ENCODE measurements around the gene SIVA1.

The SIVA1 gene

DNA sequence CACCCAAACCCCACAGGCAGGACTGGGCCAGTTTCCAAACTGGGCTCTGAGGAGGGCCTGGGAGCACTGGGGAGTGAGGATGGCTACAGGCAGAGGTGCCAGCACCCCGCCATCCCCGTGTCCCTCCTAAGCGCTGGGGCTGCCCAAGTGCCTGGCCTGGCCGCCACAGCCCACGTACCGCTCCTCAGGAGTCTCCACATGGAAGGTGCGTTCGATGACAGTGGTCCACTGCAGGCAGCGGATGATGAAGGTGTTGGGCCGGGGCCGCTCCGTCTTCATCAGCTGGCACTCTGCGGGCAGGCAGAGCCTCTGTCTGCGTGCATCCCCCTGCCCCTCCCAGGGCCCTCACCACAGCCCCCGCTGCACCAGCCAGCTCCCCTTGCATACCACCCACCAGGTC, 23.5 kb downstream of the SIVA1 start:
- no peak overlapping the region for H3K4me3 ChIP-seq (ENCODE audit: low read depth, low read length)
- TF ChIP-seq, protein P1, sequence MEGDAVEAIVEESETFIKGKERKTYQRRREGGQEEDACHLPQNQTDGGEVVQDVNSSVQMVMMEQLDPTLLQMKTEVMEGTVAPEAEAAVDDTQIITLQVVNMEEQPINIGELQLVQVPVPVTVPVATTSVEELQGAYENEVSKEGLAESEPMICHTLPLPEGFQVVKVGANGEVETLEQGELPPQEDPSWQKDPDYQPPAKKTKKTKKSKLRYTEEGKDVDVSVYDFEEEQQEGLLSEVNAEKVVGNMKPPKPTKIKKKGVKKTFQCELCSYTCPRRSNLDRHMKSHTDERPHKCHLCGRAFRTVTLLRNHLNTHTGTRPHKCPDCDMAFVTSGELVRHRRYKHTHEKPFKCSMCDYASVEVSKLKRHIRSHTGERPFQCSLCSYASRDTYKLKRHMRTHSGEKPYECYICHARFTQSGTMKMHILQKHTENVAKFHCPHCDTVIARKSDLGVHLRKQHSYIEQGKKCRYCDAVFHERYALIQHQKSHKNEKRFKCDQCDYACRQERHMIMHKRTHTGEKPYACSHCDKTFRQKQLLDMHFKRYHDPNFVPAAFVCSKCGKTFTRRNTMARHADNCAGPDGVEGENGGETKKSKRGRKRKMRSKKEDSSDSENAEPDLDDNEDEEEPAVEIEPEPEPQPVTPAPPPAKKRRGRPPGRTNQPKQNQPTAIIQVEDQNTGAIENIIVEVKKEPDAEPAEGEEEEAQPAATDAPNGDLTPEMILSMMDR (IDR thresholded peaks at IDR 0.05; ENCODE audit: low read depth, low read length), result no peak

DNA sequence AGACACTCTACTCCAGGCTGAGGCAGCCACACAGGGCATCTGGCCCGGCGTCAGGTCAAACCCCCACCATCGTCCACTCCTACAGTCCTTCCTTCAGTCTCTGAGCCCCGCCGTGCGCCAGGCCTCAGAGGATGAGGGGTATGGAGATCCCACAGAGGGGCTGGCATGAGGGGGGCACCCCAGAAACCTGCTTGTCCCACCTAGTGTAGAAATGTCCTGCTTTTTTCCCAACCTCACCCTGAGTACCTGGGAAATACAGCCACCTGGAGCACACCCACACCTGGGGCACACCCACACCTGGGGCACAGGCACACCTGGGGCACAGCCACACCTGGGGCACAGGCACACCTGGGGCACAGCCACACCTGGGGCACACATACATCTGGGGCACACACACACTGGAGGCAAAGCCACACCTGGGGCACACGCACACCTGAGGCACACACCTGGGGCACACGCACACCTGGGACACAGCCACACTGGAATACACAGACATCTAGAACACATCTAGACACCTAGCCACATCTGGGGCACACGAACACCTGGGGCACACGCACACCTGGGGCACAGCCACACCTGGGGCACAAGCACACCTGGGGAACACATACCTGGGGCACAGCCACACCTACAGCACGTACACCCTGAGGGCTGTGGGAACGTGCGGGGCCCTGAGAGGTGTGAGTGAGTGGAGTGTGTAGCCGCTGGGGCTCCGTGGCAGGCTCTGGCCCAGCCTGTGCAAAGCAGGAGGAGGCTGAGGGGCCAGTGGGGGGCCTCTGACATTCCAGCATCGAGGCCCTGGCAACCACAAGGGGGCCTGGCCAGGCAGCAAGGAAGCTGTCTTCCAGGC, 24.2 kb downstream of the SIVA1 start:
- no peak overlapping the region for H3K4me3 ChIP-seq (ENCODE audit: low read depth, low read length)
- TF ChIP-seq, protein P1 (IDR thresholded peaks at IDR 0.05; ENCODE audit: low read depth, low read length), result no peak

DNA sequence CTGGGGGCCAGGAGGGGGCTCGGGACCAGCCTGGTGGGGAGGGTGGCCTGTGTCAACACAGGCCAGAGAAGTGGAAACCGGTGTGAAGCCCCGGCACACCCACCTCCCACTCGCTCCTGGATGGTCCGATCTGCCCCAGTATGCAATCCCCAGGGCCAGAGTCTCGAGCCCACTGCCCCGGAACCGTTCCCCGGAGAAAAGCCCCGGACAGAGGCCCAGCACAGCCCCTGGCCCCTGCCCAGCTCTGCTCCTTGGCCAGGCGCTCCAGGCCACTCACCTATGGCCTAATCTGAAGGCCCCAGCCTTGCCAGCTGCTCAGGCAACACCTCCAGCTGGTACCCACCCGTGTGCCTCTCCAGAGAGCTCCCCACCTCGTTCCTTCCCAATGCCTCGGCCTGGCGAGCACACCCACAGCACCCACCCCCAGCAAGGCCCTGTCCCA, 24.9 kb downstream of the SIVA1 start:
- no peak overlapping the region for H3K4me3 ChIP-seq (ENCODE audit: low read depth, low read length)
- TF ChIP-seq, protein P1 (IDR thresholded peaks at IDR 0.05; ENCODE audit: low read depth, low read length), result no peak

DNA sequence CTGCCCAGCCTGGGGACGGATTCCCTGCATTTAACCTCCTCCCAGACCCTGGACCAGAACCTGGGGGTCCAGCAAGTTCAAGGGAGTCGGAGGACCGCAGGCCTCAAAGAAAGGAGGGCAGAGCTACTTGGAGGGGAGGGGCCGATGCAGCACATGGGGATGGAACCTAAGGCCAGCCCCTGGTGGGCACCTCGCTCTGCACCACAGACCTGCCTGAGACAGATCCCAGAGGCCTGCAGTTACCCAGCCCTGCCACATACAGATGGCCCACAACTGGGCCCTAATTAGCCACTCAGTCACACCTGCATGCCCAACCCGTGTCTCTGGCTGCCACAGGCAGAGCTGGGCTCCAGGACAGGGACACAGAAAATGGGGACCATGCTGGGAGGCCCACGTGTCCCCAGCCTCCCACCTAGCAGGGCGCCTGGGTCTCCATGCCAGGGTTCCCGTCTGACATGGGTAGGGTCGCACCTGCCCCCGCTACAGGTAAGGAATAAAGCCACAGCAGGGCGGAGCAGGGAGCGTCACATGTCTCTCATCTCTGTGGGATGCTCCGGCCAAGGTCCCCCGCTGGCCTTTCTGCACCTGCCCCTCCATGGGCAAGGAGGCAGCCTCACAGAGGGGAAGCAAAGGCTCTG, 25.9 kb downstream of the SIVA1 start:
- TF ChIP-seq, protein P1 (IDR thresholded peaks at IDR 0.05; ENCODE audit: low read depth, low read length), result no peak
- no peak overlapping the region for H3K4me3 ChIP-seq (ENCODE audit: low read depth, low read length)

DNA sequence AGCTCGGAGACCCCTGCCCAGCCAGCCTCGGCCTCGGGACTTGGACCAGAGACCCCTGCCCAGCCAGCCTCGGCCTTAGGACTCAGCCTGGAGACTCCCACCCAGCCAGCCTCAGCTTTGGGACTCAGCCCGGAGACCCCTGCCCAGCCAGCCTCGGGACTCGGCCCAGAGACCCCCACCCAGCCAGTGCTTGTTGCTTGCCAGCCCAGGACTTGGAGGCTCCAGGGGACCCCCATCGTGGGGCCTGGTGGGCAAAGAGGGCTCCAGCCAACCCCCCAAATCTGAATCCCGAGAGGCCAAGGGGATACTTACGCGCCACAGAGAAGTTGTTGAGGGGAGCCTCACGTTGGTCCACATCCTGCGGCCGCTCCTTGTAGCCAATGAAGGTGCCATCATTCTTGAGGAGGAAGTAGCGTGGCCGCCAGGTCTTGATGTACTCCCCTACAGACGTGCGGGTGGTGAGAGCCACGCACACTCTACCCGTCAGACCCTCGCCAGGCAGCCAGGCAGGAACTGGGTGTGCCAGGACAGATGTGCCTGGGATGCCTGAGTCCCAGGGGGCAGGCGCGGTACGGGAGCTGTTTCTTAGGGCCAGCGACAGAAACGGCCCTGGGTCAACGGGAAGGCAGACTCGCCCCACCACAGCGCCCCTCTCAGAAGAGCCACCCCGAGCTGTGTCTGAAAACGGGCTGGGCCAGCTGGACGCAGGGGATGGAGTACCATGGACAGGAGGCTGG, 27.0 kb downstream of the SIVA1 start:
- TF ChIP-seq, protein P1 (IDR thresholded peaks at IDR 0.05; ENCODE audit: low read depth, low read length), result no peak
- no peak overlapping the region for H3K4me3 ChIP-seq (ENCODE audit: low read depth, low read length)

DNA sequence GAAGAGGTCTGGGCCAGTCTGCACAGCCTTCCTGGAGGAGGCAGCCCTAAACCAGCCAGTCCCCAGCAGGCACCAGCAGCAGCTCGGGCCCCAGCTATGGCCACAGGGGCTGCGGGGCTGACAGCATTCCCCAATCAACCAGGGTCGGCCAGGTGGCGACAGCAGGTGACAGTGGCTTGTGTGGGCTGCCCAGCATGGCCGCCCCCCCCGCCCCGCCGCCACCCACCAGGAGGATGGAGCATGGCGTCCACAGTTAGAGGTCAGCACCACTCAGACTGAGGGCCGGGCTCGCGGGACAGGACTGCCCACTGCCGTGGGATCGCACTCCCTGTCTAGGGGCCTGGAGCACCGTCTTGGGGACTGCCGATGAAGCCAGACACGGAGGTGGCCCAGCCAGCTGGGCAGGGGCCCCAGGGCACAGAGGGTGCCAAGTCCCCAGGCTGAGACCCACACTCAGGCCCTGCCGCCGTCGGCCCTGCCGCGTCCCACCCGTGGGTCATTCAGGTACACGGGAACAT, 27.6 kb downstream of the SIVA1 start:
- TF ChIP-seq, protein P1 (IDR thresholded peaks at IDR 0.05; ENCODE audit: low read depth, low read length), result no peak

More for the DNA sequence above, 27.6 kb downstream of the SIVA1 start:
- H3K4me3 ChIP-seq (ENCODE audit: low read depth, low read length), result no peak overlapping the region
